Natural killer cell (primary cell): ENCODE results near the gene ZFYVE21. TPM values are rescaled to one million over a fixed set of nuclear protein-coding genes. Genes with fewer than 3 reads are reported as not detected.

Source experiments
- ATAC-seq, 3 donors: fragments of 150-1000 bp in 2 of 3; fragments of 200-7000 bp in 1 of 3; cut with Tn5 transposase; 1 replicate in 1 of 3; 2 replicates in 2 of 3; pipeline ENCODE4 v1.10.0; 2021; ENCODE audit warnings: mild to moderate bottlenecking in 2 of 3, moderate library complexity in 2 of 3
- DNase-seq, 2 donors: peaks; one replicate each; pipeline versions ENCODE4 v3.0.0 to v3.0.0-alpha.2; 2013 to 2021; ENCODE audit warnings: mixed read lengths in 1 of 2
- H3K27ac ChIP-seq: one replicate; pipeline ENCODE4 v1.5.1; 2013; ENCODE audit warnings: mild to moderate bottlenecking, low read length
- H3K27me3 ChIP-seq: one replicate; pipeline ENCODE4 v1.6.1; 2013; ENCODE audit warnings: low read length; ENCODE audit not compliant: control insufficient read depth, insufficient read depth
- H3K36me3 ChIP-seq: one replicate; pipeline ENCODE4 v1.6.1; 2013; ENCODE audit warnings: low read length; ENCODE audit not compliant: control insufficient read depth, insufficient read depth
- H3K4me1 ChIP-seq: one replicate; pipeline ENCODE4 v1.6.1; 2013; ENCODE audit warnings: low read length; ENCODE audit not compliant: control insufficient read depth, insufficient read depth
- H3K4me3 ChIP-seq: one replicate; pipeline ENCODE4 v1.5.1; 2013; ENCODE audit warnings: low read length
- H3K9me3 ChIP-seq: one replicate; pipeline ENCODE4 v1.6.1; 2013; ENCODE audit warnings: low read length; ENCODE audit not compliant: control insufficient read depth, insufficient read depth
- H3K27ac Mint-ChIP-seq, 2 donors: one replicate each; pipeline ENCODE4 v1.8.0; 2022; ENCODE audit warnings: mild to moderate bottlenecking in 2 of 2, mixed read lengths in 2 of 2, moderate library complexity in 1 of 2
- H3K27me3 Mint-ChIP-seq, 2 donors: one replicate each; pipeline ENCODE4 v1.8.0; 2022; ENCODE audit warnings: low read depth in 2 of 2, mixed read lengths in 2 of 2
- H3K36me3 Mint-ChIP-seq: one replicate; pipeline ENCODE4 v1.8.0; 2022; ENCODE audit warnings: mixed read lengths
- H3K4me1 Mint-ChIP-seq, 2 donors: one replicate each; pipeline ENCODE4 v1.8.0; 2022; ENCODE audit warnings: mixed read lengths in 2 of 2
- H3K4me3 Mint-ChIP-seq: one replicate; pipeline ENCODE4 v1.8.0; 2022; ENCODE audit warnings: mild to moderate bottlenecking, moderate library complexity, mixed read lengths
- H3K9me3 Mint-ChIP-seq, 2 donors: one replicate each; pipeline ENCODE4 v1.8.0; 2022; ENCODE audit warnings: mixed read lengths in 2 of 2
- CTCF ChIP-seq: fragments of 200-600 bp; IDR thresholded peaks from one replicate; pipeline ENCODE4 v1.8.0; 2022; ENCODE audit warnings: antibody characterized with exemption
- WGBS: methylation state at CpG from one replicate; pipeline ENCODE4 v1.1.7; 2013; ENCODE audit warnings: missing lambda C conversion rate; ENCODE audit not compliant: insufficient coverage; 5-methylcytosine and 5-hydroxymethylcytosine counted together
- intact Hi-C: fragments of 100-400 bp; cut with micrococcal nuclease; formaldehyde crosslinking; loops from one replicate; pipeline ENCODE4 v1.14.2; 2022
- total RNA-seq, 4 donors: library from RNA; stranded (reverse); fragments of 120-200 nt in 1 of 4; gene quantifications; one replicate each; pipeline versions ENCODE4 v1.2.3 to v1.2.4, GENCODE V29; 2013 to 2022

The ZFYVE21 gene
- total RNA-seq, 3 donors from 2014 or later (not counting 1 experiment from before 2014, with no cell fraction given), result 5.9 to 10.7 (median 8.5) TPM

GRCh38 chr14:103739793-103740501 lies 24.3 kb downstream of the ZFYVE21 start:
- intact Hi-C loops, result no loop called here
- Histone ChIP-seq H3K27me3 (no peaks in the 10 kb centered on the region), H3K4me1 (no peaks in the 10 kb centered on the region), H3K27ac (no peak overlapping the region), H3K9me3 (no peaks in the 10 kb centered on the region), H3K36me3 (peaks cover 22% of the 10 kb centered on the region), H3K4me3 (no peak overlapping the region)
- 95% methylated on average over 30 of the region's 30 CpGs for WGBS
- Mint-ChIP-seq H3K36me3 (no peaks in the 10 kb centered on the region), H3K4me3 (no peak overlapping the region), H3K27me3 (no peaks in the 10 kb centered on the region), H3K9me3 (no peaks in the 10 kb centered on the region), H3K4me1 (no peaks in the 10 kb centered on the region), H3K27ac (no peak overlapping the region)
- DNase-seq (no peak), ATAC-seq (no peak)
- no peak for TF ChIP-seq CTCF

GRCh38 chr14:103740991-103741689 lies 25.5 kb downstream of the ZFYVE21 start:
- no peak overlapping the region for H3K27ac ChIP-seq
- WGBS, result 78% methylated on average over 14 of the region's 14 CpGs

GRCh38 chr14:103741876-103742275 lies 26.3 kb downstream of the ZFYVE21 start:
- 94% methylated on average over 8 of the region's 9 CpGs for WGBS
- no peaks in the 10 kb centered on the region for H3K27me3 Mint-ChIP-seq
- intact Hi-C loops, result no loop called here
- Histone ChIP-seq H3K27me3 (no peaks in the 10 kb centered on the region), H3K9me3 (no peaks in the 10 kb centered on the region), H3K4me3 (no peak overlapping the region), H3K27ac (no peak overlapping the region), H3K36me3 (peaks cover 18% of the 10 kb centered on the region), H3K4me1 (no peaks in the 10 kb centered on the region)
- no peaks in the 10 kb centered on the region for H3K36me3 Mint-ChIP-seq
- no peak overlapping the region for H3K27ac Mint-ChIP-seq
- no peak overlapping the region for H3K4me3 Mint-ChIP-seq
- no peak for TF ChIP-seq CTCF
- ATAC-seq, result no peak
- DNase-seq, result no peak
- no peaks in the 10 kb centered on the region for H3K9me3 Mint-ChIP-seq
- no peaks in the 10 kb centered on the region for H3K4me1 Mint-ChIP-seq

More at GRCh38 chr14:103740991-103741689, 25.5 kb downstream of the ZFYVE21 start:
- Histone ChIP-seq H3K9me3 (no peaks in the 10 kb centered on the region), H3K27me3 (no peaks in the 10 kb centered on the region), H3K4me1 (no peaks in the 10 kb centered on the region), H3K4me3 (no peak overlapping the region), H3K36me3 (peaks cover 18% of the 10 kb centered on the region)
- H3K4me1 Mint-ChIP-seq, result no peaks in the 10 kb centered on the region
- H3K36me3 Mint-ChIP-seq, result no peaks in the 10 kb centered on the region
- H3K27me3 Mint-ChIP-seq, result no peaks in the 10 kb centered on the region
- H3K27ac Mint-ChIP-seq, result no peak overlapping the region
- no peak overlapping the region for H3K4me3 Mint-ChIP-seq
- DNase-seq (no peak), ATAC-seq (no peak)
- no peak for TF ChIP-seq CTCF
- no peaks in the 10 kb centered on the region for H3K9me3 Mint-ChIP-seq
- intact Hi-C loops, result no loop called here
